Cardiac muscle cell (in vitro differentiated cells and primary cell): Measurements from ENCODE around the gene HYLS1. TPM values are rescaled to one million over a fixed set of nuclear protein-coding genes. Genes with fewer than 3 reads are reported as not detected.
A peak's percentile ranks its signal among the peaks of the same experiment; 100 is the strongest.

Source experiments
- DNase-seq, 2 donors: peaks; one replicate each; pipeline versions ENCODE4 v3.0.0 to v3.0.0-alpha.2; 2010 to 2017; ENCODE audit warnings: low read depth in 1 of 2, low spot score in 1 of 2
- H3K27ac ChIP-seq: fragments of 200-600 bp; sonication (generic); 2 replicates; pipeline ENCODE4 v1.5.1; 2016
- H3K27me3 ChIP-seq: fragments of 200-600 bp; sonication (generic); 2 replicates; pipeline ENCODE4 v1.6.0; 2016; ENCODE audit warnings: control low read depth
- H3K36me3 ChIP-seq: fragments of 200-600 bp; sonication (generic); 2 replicates; pipeline ENCODE4 v1.5.1; 2016; ENCODE audit warnings: control low read depth
- H3K4me1 ChIP-seq: fragments of 200-600 bp; sonication (generic); 2 replicates; pipeline ENCODE4 v1.8.1; 2017; ENCODE audit warnings: low read depth, mild to moderate bottlenecking, mixed run types
- H3K4me3 ChIP-seq: fragments of 200-600 bp; sonication (generic); 2 replicates; pipeline ENCODE4 v1.5.1; 2016; ENCODE audit warnings: mild to moderate bottlenecking
- H3K9me3 ChIP-seq: fragments of 200-600 bp; sonication (generic); 2 replicates; pipeline ENCODE4 v1.5.1; 2017; ENCODE audit warnings: low read depth, mild to moderate bottlenecking, control low read depth
- polyA plus RNA-seq: library from polyadenylated mRNA; unstranded; fragments of >200 nt; fragmentation: Nextera tagmentation; extraction: Ambion mirVana; gene quantifications from 2 replicates; pipeline ENCODE4 v1.2.1, GENCODE V29; 2016
- total RNA-seq: library from RNA; depleted of rRNA; stranded (reverse); fragments of >200 nt; gene quantifications from 2 replicates; pipeline ENCODE4 v1.2.3, GENCODE V29; 2016
- TF ChIP-seq, protein P1 (sequence below): IDR thresholded peaks from 2 replicates; pipeline ENCODE4 v1.5.1; 2012; ENCODE audit warnings: low read depth, mild to moderate bottlenecking, low read length

HYLS1 gene
- total and polyA plus RNA-seq, 2 experiments from 2014 or later = 3.3 to 4.8 TPM

DNA sequence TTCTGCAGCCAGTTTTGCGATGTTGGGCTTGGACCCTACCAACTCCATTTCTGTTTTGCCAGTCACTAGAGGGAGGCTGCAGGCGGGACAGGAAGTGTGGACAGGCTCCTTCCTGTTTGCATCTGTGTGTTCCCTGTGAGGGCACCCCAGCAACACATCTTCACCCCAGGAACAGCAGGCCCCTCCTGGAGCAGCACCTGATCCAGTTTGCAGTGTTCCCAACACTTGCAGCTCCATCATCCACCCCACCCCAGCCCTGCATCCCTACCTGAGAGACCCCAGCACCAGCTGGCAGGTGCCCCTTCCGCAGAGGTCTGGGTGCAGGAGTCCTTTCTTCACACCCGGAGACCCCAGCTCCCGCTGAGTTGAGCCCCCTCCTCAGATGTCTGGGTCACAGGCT, 51.0 kb downstream of the HYLS1 start:
- H3K4me1 ChIP-seq = no peaks in the 10 kb centered on the region
- no peaks in the 10 kb centered on the region for H3K9me3 ChIP-seq
- DNase-seq = no peak
- H3K4me3 ChIP-seq = no peak overlapping the region
- H3K27ac ChIP-seq = no peak overlapping the region
- no peaks in the 10 kb centered on the region for H3K36me3 ChIP-seq
- TF ChIP-seq, protein P1, sequence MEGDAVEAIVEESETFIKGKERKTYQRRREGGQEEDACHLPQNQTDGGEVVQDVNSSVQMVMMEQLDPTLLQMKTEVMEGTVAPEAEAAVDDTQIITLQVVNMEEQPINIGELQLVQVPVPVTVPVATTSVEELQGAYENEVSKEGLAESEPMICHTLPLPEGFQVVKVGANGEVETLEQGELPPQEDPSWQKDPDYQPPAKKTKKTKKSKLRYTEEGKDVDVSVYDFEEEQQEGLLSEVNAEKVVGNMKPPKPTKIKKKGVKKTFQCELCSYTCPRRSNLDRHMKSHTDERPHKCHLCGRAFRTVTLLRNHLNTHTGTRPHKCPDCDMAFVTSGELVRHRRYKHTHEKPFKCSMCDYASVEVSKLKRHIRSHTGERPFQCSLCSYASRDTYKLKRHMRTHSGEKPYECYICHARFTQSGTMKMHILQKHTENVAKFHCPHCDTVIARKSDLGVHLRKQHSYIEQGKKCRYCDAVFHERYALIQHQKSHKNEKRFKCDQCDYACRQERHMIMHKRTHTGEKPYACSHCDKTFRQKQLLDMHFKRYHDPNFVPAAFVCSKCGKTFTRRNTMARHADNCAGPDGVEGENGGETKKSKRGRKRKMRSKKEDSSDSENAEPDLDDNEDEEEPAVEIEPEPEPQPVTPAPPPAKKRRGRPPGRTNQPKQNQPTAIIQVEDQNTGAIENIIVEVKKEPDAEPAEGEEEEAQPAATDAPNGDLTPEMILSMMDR = no peak
- H3K27me3 ChIP-seq = no peaks in the 10 kb centered on the region

DNA sequence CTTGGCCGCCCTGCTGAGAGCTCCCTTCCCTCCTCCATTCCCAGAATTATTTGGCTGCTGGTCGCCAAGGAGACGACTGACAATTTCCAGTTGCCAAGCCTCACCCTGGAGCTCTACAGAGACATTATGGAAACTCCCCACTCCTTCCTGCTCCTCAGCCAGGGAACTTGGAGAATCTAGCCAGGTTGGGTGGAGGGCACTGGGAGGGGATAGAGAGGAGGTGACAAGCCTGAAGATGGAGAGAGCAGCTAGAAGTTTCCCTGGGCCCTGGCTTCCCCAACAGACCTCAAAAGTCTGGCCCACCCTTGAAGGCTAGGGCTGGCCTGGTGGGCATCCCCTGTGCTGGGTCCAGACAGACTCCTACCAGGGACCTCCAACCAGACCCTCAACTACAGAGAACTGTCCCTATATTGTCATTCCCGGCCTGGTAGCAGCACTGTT, 51.6 kb downstream of the HYLS1 start:
- Histone ChIP-seq H3K9me3 (no peaks in the 10 kb centered on the region), H3K4me1 (no peaks in the 10 kb centered on the region), H3K36me3 (no peaks in the 10 kb centered on the region), H3K27ac (no peak overlapping the region), H3K4me3 (no peak overlapping the region), H3K27me3 (no peaks in the 10 kb centered on the region)
- peak in 1 of 2 donors; percentile 32 for DNase-seq
- TF ChIP-seq, protein P1 = no peak

DNA sequence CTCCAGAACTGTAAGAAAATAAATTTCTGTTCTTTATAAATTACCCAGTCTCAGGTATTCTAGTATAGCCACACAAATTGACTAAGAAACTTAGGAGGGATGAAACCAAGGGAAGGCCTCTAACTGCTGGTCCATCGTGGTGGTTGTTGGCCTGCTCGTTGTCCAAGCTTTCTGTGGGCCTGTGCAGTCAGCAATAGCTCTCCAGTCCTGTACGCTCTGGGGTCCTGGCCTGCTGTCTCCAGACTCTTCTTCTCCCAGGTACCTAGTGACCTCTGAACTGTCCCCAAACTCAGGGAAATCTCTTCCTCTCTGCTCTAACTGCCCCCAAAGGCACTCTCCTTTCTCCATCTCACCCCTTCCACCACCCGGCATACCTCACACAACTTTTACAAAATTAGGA, 52.7 kb downstream of the HYLS1 start:
- TF ChIP-seq, protein P1 = no peak
- Histone ChIP-seq H3K36me3 (no peaks in the 10 kb centered on the region), H3K27ac (no peak overlapping the region), H3K4me1 (no peaks in the 10 kb centered on the region), H3K9me3 (no peaks in the 10 kb centered on the region), H3K27me3 (no peaks in the 10 kb centered on the region), H3K4me3 (no peak overlapping the region)
- DNase-seq = no peak

DNA sequence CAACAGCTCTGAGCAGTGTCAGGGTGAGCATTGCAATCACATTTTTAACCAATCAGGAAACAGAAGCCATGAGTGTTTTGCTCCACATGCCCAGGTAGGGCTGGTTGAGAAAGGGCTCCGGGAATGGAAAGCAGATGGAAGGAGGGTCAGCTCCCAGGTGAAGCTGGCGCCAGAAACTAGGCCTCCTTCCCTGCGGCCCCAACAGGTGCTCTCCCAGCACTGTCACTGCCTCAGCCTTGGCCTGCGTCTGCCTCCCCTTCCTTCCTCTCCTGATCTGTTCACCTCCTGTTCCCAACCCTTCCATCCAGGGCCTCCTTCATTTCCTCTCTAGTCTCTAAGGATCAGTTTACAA, 53.8 kb downstream of the HYLS1 start:
- no peak overlapping the region for H3K4me3 ChIP-seq
- no peaks in the 10 kb centered on the region for H3K36me3 ChIP-seq
- DNase-seq = no peak
- H3K4me1 ChIP-seq = no peaks in the 10 kb centered on the region
- H3K9me3 ChIP-seq = no peaks in the 10 kb centered on the region
- TF ChIP-seq, protein P1 = no peak
- no peaks in the 10 kb centered on the region for H3K27me3 ChIP-seq
- H3K27ac ChIP-seq = no peak overlapping the region

DNA sequence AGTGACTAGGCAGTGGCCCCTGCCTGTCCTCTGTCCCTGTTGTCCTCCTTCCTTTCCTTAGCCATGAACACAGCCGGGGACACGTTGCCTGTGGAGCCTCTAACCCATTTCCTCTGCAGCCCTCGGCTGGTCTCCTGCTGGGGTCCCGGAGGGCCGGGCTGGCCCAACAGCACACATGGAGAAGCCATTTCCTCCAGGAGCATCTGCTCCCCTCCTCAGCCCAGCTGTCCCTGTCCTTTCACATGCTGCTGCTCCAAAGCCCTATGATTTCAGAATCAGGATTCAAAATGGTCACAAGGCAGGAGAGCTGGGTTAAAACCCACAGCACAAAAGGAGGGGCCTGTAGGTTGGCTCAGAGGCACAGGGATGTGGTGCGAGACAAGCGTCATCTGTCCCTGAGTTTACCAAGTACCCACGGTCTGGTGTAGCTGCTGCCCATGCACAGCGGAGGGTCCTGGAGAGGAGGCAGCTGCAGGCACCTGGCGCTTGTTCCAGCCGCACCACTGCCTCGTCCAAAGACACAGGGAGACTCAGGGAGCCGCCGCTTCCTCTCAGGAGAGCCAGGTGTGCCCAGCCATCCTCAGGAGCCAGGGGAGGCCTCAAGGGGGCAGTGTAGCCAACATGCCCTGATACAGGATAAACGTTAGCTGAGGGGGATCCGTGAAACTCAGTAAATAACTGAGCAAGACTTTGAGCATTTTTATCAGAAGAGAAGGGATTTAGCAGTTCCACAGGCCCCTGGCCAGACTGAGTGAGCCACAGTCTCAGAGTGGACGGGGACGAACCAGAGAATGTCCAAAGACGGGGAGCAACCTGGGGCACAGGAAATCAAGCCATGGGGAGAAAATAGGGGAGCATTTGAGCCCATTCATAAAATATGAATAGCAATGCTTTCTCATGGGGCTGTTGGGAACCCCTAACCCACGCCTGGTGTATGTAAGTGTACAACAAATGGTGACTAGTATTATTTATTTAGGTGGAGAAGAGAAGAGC, 54.4 kb downstream of the HYLS1 start:
- Histone ChIP-seq H3K4me1 (no peaks in the 10 kb centered on the region), H3K27ac (no peak overlapping the region)
- TF ChIP-seq, protein P1 = peak; percentile 82

More for the DNA sequence above, 54.4 kb downstream of the HYLS1 start:
- peak; percentile 48 to 66 for DNase-seq
- H3K27me3 ChIP-seq = no peaks in the 10 kb centered on the region
- no peak overlapping the region for H3K4me3 ChIP-seq
- H3K36me3 ChIP-seq = no peaks in the 10 kb centered on the region
- no peaks in the 10 kb centered on the region for H3K9me3 ChIP-seq
